GM18858 (cell line): ENCODE data around the gene MPPED1.

Source experiments
- ATAC-seq: cut with Tn5 transposase; IDR thresholded peaks from one replicate; pipeline ENCODE4 v1.9.1; 2021; ENCODE audit not compliant: unreplicated experiment

The MPPED1 gene

GRCh38 chr22:43514476-43515157, 102.8 kb downstream of the MPPED1 start:
- no peak for ATAC-seq

GRCh38 chr22:43515411-43515810, 103.6 kb downstream of the MPPED1 start:
- no peak for ATAC-seq

DNA sequence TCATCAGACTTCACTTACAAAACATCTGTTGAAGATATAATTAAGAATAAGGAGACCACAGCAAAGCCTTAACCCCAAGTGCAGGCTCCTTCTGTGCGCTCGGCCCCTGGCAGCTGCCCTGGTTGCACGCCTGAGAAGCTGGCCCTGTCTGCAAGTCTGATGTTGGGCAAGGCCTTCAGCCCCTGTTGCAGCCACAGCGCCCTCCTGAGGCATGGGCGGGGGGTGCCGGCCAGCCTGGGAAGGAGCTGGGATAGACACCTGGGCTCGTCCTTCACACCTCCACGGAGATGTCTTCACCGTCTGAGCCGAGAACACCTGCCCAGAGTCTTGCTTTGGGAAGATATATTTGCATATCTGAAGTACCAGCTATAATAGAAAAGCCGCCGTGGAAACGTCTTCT, 104.1 kb downstream of the MPPED1 start:
- no peak for ATAC-seq

DNA sequence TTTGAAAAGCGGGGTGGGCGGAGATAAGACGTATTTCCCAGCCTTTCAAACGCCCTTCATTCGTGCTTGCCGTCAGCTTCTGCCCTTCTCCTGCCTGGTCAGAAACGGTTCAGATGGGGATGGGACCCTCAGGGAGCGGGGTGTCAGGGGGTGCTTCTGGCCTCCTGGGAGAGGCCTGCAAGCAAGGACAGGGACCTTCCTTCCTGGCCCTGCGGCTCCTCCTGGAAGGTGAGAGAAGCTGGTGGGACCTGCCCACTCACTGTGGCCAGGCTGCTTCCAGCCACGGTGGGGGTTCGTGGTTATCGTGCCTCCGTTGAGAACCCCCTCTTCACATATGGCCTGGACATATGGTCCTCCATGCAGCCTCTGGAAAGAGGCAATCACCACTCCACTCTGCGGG, 104.6 kb downstream of the MPPED1 start:
- no peak for ATAC-seq

DNA sequence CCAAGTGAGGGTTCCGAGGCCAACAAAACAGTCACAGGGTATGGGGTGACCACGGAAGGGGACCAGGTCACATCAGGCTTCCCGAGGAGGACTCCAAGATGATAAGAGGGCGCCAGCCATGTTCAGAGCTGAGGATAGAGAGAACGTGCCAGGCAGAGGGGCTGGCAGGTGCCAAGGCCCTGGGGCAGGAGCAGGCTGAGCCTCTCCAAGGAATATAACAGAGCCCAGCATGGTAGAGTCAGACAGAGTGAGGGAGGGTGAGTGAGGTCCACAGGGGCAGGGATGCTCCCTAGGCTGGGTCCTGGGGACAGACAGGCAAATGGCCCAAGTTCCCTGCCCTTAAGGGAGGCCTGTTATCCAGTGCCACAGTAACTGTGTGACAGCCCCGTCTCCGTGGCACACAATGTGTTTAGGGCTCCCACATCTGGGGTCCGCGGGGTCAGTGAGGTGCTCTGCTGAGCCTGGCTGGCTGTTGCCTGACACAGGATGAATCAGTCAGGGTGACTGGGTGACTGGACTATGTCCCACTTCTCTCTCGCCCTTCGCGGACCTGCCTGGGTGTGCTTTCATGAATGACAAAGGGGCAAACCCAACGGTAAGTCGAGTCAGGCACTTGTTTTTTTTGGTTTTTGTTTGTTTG, 105.3 kb downstream of the MPPED1 start:
- ATAC-seq, result no peak

DNA sequence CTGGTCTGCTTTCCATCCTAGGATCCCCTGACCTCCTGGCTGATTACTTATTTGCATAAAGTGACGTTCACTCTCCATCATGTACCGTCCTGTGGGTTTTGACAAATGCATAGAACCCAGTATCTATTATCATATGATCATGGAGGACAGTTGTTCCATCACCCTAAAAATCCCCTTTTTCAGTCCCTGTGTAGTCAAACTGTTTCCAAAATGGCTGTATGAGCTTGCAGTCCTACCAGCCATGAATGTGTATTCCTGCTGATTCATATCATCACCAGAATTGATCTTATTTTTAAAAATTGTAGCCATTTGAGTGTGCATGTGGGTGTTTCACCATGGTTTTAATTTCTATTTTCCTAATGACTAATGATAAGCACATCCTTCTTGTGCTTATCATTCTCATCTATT, 108.8 kb downstream of the MPPED1 start:
- ATAC-seq, result no peak

DNA sequence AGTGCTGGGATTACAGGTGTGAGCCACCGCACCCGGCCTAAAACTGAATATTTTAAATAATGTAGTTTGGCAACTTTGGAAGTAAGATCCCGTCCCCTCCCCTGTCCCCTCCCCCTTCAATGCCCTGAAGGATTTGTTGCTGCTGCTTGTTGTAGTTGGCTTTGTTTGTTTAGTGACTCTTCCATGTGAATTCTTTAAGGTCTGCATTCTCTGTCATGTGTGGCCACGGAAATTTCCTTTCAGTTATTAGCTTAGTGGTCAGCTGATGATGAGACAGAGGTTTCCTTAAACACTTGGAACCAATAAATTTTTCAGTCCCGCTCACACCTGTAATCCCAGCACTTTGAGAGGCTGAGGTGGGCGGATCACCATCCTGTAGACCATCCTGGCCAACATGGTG, 109.9 kb downstream of the MPPED1 start:
- no peak for ATAC-seq

DNA sequence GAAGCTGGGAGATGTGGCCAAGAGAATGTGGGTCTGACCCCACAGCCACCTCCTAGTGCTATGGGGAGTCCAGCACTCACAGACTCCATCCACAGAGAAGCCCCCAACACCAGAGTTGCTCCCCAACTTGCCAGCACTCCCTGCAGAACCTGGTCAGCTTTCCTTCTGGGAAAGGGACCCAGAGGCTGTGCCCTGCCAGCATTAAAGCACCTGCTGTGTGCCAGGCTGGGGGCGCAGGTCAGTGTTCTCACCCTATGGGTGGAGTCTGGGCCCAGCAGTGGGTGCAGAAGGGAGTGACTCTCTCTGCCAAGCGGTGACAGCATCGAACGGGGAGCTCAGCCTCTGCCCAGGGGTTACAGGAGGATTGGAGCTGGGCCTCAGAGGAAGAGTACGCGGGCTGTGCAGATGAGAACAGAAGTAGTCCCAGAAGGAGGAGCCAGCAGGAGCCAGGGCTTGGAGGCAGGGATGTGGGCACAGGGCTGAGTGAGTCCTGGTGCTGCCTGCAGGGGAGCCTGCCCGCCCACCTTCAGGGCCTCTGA, 114.4 kb downstream of the MPPED1 start:
- no peak for ATAC-seq

DNA sequence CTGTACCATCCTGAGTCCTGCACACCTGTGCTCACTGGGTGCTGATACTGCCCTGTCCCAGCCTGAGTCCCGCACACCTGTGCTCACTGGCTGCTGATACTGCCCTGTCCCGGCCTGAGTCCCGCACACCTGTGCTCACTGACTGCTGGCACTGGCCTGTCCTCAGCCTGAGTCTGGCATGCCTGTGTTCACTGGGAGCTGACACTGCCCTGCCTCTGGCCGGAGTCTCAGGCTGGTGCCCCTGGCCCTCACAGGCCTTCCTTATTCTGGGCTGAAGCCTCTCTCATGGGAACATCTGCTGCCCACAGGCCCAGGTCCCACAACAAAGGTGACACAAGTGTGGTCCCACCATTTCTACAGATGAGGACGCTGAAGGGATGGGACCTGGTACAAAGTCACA, 115.1 kb downstream of the MPPED1 start:
- no peak for ATAC-seq

- no peak for ATAC-seq
Measured at GRCh38 chr22:43528601-43529360, 117.0 kb downstream of the MPPED1 start.

- ATAC-seq, result no peak
Measured at GRCh38 chr22:43529461-43529860, 117.6 kb downstream of the MPPED1 start.

- no peak for ATAC-seq
Measured at GRCh38 chr22:43529934-43530333, 118.1 kb downstream of the MPPED1 start.

GRCh38 chr22:43530349-43531201, 118.8 kb downstream of the MPPED1 start:
- ATAC-seq, result no peak

- ATAC-seq, result no peak
Measured at GRCh38 chr22:43531651-43532050, 119.8 kb downstream of the MPPED1 start.

GRCh38 chr22:43532301-43533155, 120.7 kb downstream of the MPPED1 start:
- ATAC-seq, result no peak

- no peak for ATAC-seq
Measured at GRCh38 chr22:43533156-43533530, 121.3 kb downstream of the MPPED1 start.

DNA sequence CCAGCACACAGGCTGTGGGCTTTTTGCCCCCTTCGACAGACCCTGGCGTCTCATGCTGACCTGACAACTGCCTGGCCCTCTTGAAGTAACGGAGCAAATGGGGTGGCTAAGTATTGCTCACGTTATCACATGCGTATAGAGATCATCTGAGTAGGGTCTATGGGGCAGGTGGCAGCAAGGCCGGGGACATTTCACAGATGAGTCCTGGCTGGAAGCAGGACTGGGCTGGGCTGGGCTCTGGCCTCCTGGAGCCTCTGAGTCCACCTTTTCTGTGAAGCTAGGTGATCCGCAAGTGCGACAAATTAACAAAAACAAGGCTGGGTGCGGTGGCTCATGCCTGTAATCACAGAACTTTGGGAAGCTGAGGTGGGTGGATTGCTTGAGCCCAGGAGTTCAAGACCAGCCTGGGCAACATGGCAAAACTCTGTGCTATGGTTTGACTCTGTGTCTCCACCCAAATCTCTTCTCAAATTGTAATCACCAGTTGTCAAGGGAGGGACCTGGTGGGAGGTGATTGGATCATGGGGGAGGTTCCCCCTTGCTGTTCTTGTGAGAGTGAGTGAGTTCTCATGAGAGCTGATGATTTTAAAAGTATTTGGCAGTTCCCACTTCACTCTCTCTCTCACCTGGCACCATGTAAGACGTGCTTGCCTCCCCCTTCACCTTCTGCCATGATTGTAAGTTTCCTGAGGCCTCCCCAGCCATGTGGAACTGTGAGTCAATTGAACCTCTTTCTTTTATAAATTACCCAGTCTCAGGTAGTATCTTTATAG, 122.0 kb downstream of the MPPED1 start:
- no peak for ATAC-seq

DNA sequence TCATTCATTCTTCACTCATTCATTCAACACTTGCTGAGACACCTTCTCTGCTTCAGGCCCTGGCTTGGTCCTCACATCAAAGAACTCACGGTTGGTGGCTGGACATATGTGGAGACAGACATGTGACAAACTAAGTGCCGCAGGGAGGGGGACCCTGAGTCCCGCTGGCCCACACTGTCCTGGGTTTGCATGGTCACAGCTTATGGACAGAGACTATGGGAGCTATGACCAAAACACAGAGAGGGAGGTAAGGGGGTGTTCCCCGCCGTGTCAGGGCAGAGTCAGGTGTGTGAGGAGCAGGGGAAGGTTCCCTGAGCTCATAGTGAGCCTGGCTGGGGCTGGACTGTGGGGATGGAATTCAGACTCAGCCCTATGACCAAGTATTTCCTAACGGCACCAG, 123.1 kb downstream of the MPPED1 start:
- no peak for ATAC-seq

- ATAC-seq, result no peak
Measured at GRCh38 chr22:43535336-43535735, 123.5 kb downstream of the MPPED1 start.
